Thyroid gland (tissue), 4 donors: ENCODE measurements around the gene MUC13. TPM values are rescaled to one million over a fixed set of nuclear protein-coding genes. Genes with fewer than 3 reads are reported as not detected.

Source experiments
- DNase-seq, 2 donors: peaks; one replicate each; pipeline ENCODE4 v3.0.0-alpha.2; 2019
- H3K27ac ChIP-seq, 3 donors: fragments of 200-600 bp; sonication (generic); 1 replicate in 2 of 3; 2 replicates in 1 of 3; pipeline ENCODE4 v1.5.1; 2016 to 2019; ENCODE audit warnings: mild to moderate bottlenecking in 1 of 3, moderate library complexity in 1 of 3
- H3K27me3 ChIP-seq: fragments of 200-600 bp; sonication (generic); one replicate; pipeline ENCODE4 v1.5.1; 2019
- H3K36me3 ChIP-seq, 2 donors: fragments of 200-600 bp; sonication (generic); one replicate each; pipeline ENCODE4 v1.5.1; 2016 to 2019
- H3K4me1 ChIP-seq, 2 donors: fragments of 200-600 bp; sonication (generic); one replicate each; pipeline ENCODE4 v1.5.1; 2017 to 2019
- H3K4me3 ChIP-seq, 3 donors: fragments of 200-600 bp; sonication (generic); replicated peaks in 1 of 3; 1 replicate in 2 of 3; 2 replicates in 1 of 3; pipeline ENCODE4 v1.5.1; 2016; ENCODE audit warnings: mild to moderate bottlenecking in 1 of 3
- H3K9me3 ChIP-seq: fragments of 200-600 bp; sonication (generic); one replicate; pipeline ENCODE4 v1.5.1; 2017
- CTCF ChIP-seq, 6 experiments: fragments of 200-600 bp in 3 of 6; fragments of 450-650 bp in 3 of 6; sonication (generic) in 3 of 6; IDR thresholded peaks; one replicate each; pipeline ENCODE4 v1.5.1; 2016 to 2019; ENCODE audit warnings: antibody characterized with exemption in 6 of 6, mild to moderate bottlenecking in 2 of 6, inconsistent platforms in 1 of 6, moderate library complexity in 1 of 6
- POLR2A ChIP-seq, 2 donors: fragments of 450-650 bp; IDR thresholded peaks; one replicate each; pipeline ENCODE4 v1.6.1; 2017; ENCODE audit warnings: antibody characterized with exemption in 2 of 2, mild to moderate bottlenecking in 2 of 2, moderate library complexity in 1 of 2
- WGBS, 2 donors: methylation state at CpG; one replicate each; pipeline ENCODE4 v1.1.5; 2017; 5-methylcytosine and 5-hydroxymethylcytosine counted together
- intact Hi-C: fragments of 100-400 bp; cut with DNase I; formaldehyde crosslinking; loops from one replicate; pipeline ENCODE4 v1.15.1; 2023
- total RNA-seq, 4 donors: library from RNA; depleted of rRNA; stranded (reverse); fragments of >200 nt; gene quantifications; one replicate each; pipeline ENCODE4 v1.2.3, GENCODE V29; 2016

The MUC13 gene
- total RNA-seq, 4 donors from 2014 or later = not detected

- Histone ChIP-seq H3K4me3 (no peak overlapping the region), H3K27me3 (no peaks in the 10 kb centered on the region), H3K9me3 (no peaks in the 10 kb centered on the region), H3K36me3 (no peaks in the 10 kb centered on the region), H3K27ac (no peak overlapping the region), H3K4me1 (no peaks in the 10 kb centered on the region)
- 94 to 98% methylated on average over 1 of the region's 1 CpG for WGBS, 2 donors
- intact Hi-C loops = loop anchor here (10.0 kb wide), 1 partner anchor 332 kb away; no protein-coding TSS in a partner anchor
- no peak for DNase-seq
- TF ChIP-seq POLR2A (IDR thresholded peaks at IDR 0.05) (no peak), CTCF (IDR thresholded peaks at IDR 0.05) (no peak)
Measured at GRCh38 chr3:124896824-124897526, 37.6 kb downstream of the MUC13 start.

- Histone ChIP-seq H3K27me3 (no peaks in the 10 kb centered on the region), H3K4me3 (no peak overlapping the region), H3K4me1 (no peaks in the 10 kb centered on the region), H3K36me3 (no peaks in the 10 kb centered on the region), H3K9me3 (no peaks in the 10 kb centered on the region), H3K27ac (no peak overlapping the region)
- no peak for DNase-seq
- 89 to 92% methylated on average over 6 to 7 of the region's 7 CpGs for WGBS, 2 donors
- intact Hi-C loops = loop anchor here (10.0 kb wide), 1 partner anchor 331 kb away; no protein-coding TSS in a partner anchor
- TF ChIP-seq POLR2A (IDR thresholded peaks at IDR 0.05) (no peak), CTCF (IDR thresholded peaks at IDR 0.05) (no peak)
Measured at GRCh38 chr3:124895756-124896155, 38.8 kb downstream of the MUC13 start.

GRCh38 chr3:124893526-124893925 lies 41.0 kb downstream of the MUC13 start:
- no peak overlapping the region for H3K27ac ChIP-seq
- DNase-seq = no peak
- H3K4me1 ChIP-seq = peaks cover 0 to 9% of the 10 kb centered on the region in 2 donors
- intact Hi-C loops = loop anchor here (10.0 kb wide), 1 partner anchor 329 kb away; no protein-coding TSS in a partner anchor
- no peaks in the 10 kb centered on the region for H3K9me3 ChIP-seq
- no peaks in the 10 kb centered on the region for H3K27me3 ChIP-seq
- no peaks in the 10 kb centered on the region for H3K36me3 ChIP-seq
- no peak overlapping the region for H3K4me3 ChIP-seq
- TF ChIP-seq CTCF (IDR thresholded peaks at IDR 0.05) (no peak), POLR2A (IDR thresholded peaks at IDR 0.05) (no peak)
- 90 to 92% methylated on average over 2 of the region's 2 CpGs for WGBS, 2 donors

GRCh38 chr3:124890573-124891190 lies 43.9 kb downstream of the MUC13 start:
- no peak for DNase-seq
- WGBS, 2 donors = 87 to 90% methylated on average over 5 of the region's 5 CpGs

GRCh38 chr3:124888482-124889441 lies 45.8 kb downstream of the MUC13 start:
- peaks cover 10 to 31% of the 10 kb centered on the region in 2 donors for H3K4me1 ChIP-seq
- no peak for DNase-seq
- H3K9me3 ChIP-seq = no peaks in the 10 kb centered on the region
- 73% methylated on average over 8 of the region's 8 CpGs for WGBS, 2 donors
- TF ChIP-seq POLR2A (IDR thresholded peaks at IDR 0.05) = no peak
- no peak for TF ChIP-seq CTCF (IDR thresholded peaks at IDR 0.05)
- intact Hi-C loops = no loop called here
- no peaks in the 10 kb centered on the region for H3K36me3 ChIP-seq
- H3K27me3 ChIP-seq = no peaks in the 10 kb centered on the region
- peak overlapping the region in 1 of 3 donors; percentile 22 for H3K27ac ChIP-seq
- H3K4me3 ChIP-seq = no peak overlapping the region

More at GRCh38 chr3:124890573-124891190, 43.9 kb downstream of the MUC13 start:
- Histone ChIP-seq H3K27ac (no peak overlapping the region), H3K36me3 (no peaks in the 10 kb centered on the region), H3K4me1 (peaks cover 8 to 14% of the 10 kb centered on the region in 2 donors), H3K4me3 (no peak overlapping the region), H3K9me3 (no peaks in the 10 kb centered on the region), H3K27me3 (no peaks in the 10 kb centered on the region)
- no peak for TF ChIP-seq POLR2A (IDR thresholded peaks at IDR 0.05)
- intact Hi-C loops = loop anchor here (10.0 kb wide), 1 partner anchor 326 kb away; no protein-coding TSS in a partner anchor
